Spleen (tissue), 7 donors: ENCODE data around the gene C2orf76.

Source experiments
- POLR2A ChIP-seq, 3 donors: fragments of 450-650 bp; IDR thresholded peaks; one replicate each; pipeline ENCODE4 v1.5.1; 2017; ENCODE audit warnings: antibody characterized with exemption in 3 of 3, mild to moderate bottlenecking in 1 of 3
- POLR2AphosphoS5 ChIP-seq, 3 donors: sonication (generic); formaldehyde crosslinking; IDR thresholded peaks; one replicate each; pipeline ENCODE4 v1.5.1; 2017; ENCODE audit warnings: antibody characterized with exemption in 3 of 3
- TF ChIP-seq, protein P1 (sequence below), 11 experiments: fragments of 200-600 bp in 7 of 11; fragments of 450-650 bp in 4 of 11; sonication (generic) in 4 of 11; IDR thresholded peaks in 8 of 11; conservative IDR thresholded peaks in 3 of 11; 1 replicate in 7 of 11; 2 replicates in 4 of 11; pipeline versions ENCODE4 v1.4.0 to v1.8.0; 2016 to 2021; ENCODE audit warnings: antibody characterized with exemption in 11 of 11, inconsistent platforms in 4 of 11, mild to moderate bottlenecking in 1 of 11
- donor health status: DM: no; HTN: no; CAD: no; lungs with moderate emphysema.
- donor health status: DM: no; HTN: no; CAD: no.
- donor health status: DM: no; HTN: no; CAD: no.

GRCh38 chr2:119385466-119385865, 18.8 kb upstream of the C2orf76 start:
- TF ChIP-seq POLR2AphosphoS5 (IDR thresholded peaks at IDR 0.05): no peak
- TF ChIP-seq POLR2A (IDR thresholded peaks at IDR 0.05): no peak
- TF ChIP-seq, protein P1, sequence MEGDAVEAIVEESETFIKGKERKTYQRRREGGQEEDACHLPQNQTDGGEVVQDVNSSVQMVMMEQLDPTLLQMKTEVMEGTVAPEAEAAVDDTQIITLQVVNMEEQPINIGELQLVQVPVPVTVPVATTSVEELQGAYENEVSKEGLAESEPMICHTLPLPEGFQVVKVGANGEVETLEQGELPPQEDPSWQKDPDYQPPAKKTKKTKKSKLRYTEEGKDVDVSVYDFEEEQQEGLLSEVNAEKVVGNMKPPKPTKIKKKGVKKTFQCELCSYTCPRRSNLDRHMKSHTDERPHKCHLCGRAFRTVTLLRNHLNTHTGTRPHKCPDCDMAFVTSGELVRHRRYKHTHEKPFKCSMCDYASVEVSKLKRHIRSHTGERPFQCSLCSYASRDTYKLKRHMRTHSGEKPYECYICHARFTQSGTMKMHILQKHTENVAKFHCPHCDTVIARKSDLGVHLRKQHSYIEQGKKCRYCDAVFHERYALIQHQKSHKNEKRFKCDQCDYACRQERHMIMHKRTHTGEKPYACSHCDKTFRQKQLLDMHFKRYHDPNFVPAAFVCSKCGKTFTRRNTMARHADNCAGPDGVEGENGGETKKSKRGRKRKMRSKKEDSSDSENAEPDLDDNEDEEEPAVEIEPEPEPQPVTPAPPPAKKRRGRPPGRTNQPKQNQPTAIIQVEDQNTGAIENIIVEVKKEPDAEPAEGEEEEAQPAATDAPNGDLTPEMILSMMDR (IDR thresholded peaks at IDR 0.05 in 8 of 11, conservative IDR thresholded peaks at IDR 0.05 in 3 of 11): no peak
